Dedifferentiated amniotic fluid mesenchymal stem cell (primary cell): ENCODE measurements around the gene COG4.
"Not testable (repeated sequence)": the region's sequence is repeated elsewhere in the genome, so short reads cannot be mapped to it uniquely, and the experiment has no call there.

ENCODE experiments used
- DNase-seq: peaks from one replicate; pipeline ENCODE4 v3.0.0-alpha.2; 2016; ENCODE audit errors: extremely low spot score

The COG4 gene

GRCh38 chr16:70523076-70523742 is at the start of gene COG4:
Gene COG4 (minus strand): TSS chr16:70523554. CDS start chr16:70523543, 11 bp downstream.
- peak; percentile 82 for DNase-seq

GRCh38 chr16:70572926-70573270 is 49.5 kb upstream of the COG4 start:
- DNase-seq, result no peak

GRCh38 chr16:70572050-70572925 is 48.9 kb upstream of the COG4 start:
- DNase-seq, result no peak

- DNase-seq, result no peak
Measured at GRCh38 chr16:70571623-70572022, 48.3 kb upstream of the COG4 start.

- no peak for DNase-seq
Measured at GRCh38 chr16:70570967-70571570, 47.7 kb upstream of the COG4 start.

GRCh38 chr16:70569752-70570151 is 46.4 kb upstream of the COG4 start:
- DNase-seq, result no peak

GRCh38 chr16:70568601-70569237 is 45.4 kb upstream of the COG4 start:
- DNase-seq, result no peak

- no peak for DNase-seq
Measured at GRCh38 chr16:70565053-70565452, 41.7 kb upstream of the COG4 start.

GRCh38 chr16:70563636-70564035 is 40.3 kb upstream of the COG4 start:
- DNase-seq, result no peak

- no peak for DNase-seq
Measured at GRCh38 chr16:70561623-70562022, 38.3 kb upstream of the COG4 start.

GRCh38 chr16:70556063-70556462 is 32.7 kb upstream of the COG4 start:
- no peak for DNase-seq

GRCh38 chr16:70553645-70554044 is 30.3 kb upstream of the COG4 start:
- peak; percentile 78 for DNase-seq

GRCh38 chr16:70552675-70553074 is 29.3 kb upstream of the COG4 start:
- DNase-seq, result no peak

- DNase-seq, result no peak
Measured at GRCh38 chr16:70551788-70552187, 28.4 kb upstream of the COG4 start.

- DNase-seq, result no peak
Measured at GRCh38 chr16:70550082-70550481, 26.7 kb upstream of the COG4 start.

GRCh38 chr16:70548936-70549335 is 25.6 kb upstream of the COG4 start:
- DNase-seq, result no peak

- DNase-seq, result no peak
Measured at GRCh38 chr16:70544548-70544947, 21.2 kb upstream of the COG4 start.

- DNase-seq, result no peak
Measured at GRCh38 chr16:70540994-70541393, 17.6 kb upstream of the COG4 start.

GRCh38 chr16:70534971-70535370 is 11.6 kb upstream of the COG4 start:
- DNase-seq, result no peak

GRCh38 chr16:70529954-70530353 is 6.6 kb upstream of the COG4 start:
- not testable (repeated sequence) for DNase-seq

- peak; percentile 87 for DNase-seq
Measured at GRCh38 chr16:70529051-70529777, 5.9 kb upstream of the COG4 start.
